Gastroesophageal sphincter (tissue), 3 donors: Measurements from ENCODE around the gene IPO4.

ENCODE experiments used
- EP300 ChIP-seq: sonication (generic); formaldehyde crosslinking; IDR thresholded peaks from one replicate; pipeline ENCODE4 v1.6.1; 2017; ENCODE audit warnings: antibody characterized with exemption, mild to moderate bottlenecking
- POLR2A ChIP-seq, 2 donors: fragments of 450-650 bp; IDR thresholded peaks; one replicate each; pipeline ENCODE4 v1.6.1; 2017; ENCODE audit warnings: antibody characterized with exemption in 2 of 2, mild to moderate bottlenecking in 2 of 2, moderate library complexity in 1 of 2
- TF ChIP-seq, protein P1 (sequence below), 4 experiments: fragments of 200-600 bp in 2 of 4; fragments of 450-650 bp in 2 of 4; sonication (generic) in 1 of 4; IDR thresholded peaks; one replicate each; pipeline ENCODE4 v1.5.1; 2017 to 2019; ENCODE audit warnings: antibody characterized with exemption in 4 of 4, mild to moderate bottlenecking in 2 of 4, moderate library complexity in 2 of 4

DNA sequence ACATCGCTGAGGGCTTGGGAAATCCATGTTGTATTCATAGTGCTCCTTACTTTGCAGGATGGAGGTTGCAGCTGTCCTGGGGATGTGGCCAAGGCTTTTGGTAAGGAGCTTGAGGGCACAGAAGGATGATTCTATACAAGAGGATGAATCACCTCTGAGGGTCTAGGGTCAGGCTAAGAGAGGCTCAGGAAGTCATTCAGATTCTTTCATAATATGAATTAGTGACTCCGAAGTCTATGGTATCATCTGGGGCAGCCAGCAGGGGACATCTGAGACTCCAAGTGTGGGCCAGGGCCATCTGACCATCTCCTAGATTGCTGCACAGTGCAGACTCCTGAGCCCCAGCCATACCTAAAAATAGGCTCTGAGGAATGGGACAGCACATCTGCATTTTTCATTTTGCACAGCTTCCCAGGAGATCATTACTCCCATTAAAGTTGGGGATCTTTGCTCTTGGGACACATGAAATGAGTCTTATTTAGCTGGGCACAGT lies 48.9 kb upstream of the IPO4 start:
- TF ChIP-seq, protein P1, sequence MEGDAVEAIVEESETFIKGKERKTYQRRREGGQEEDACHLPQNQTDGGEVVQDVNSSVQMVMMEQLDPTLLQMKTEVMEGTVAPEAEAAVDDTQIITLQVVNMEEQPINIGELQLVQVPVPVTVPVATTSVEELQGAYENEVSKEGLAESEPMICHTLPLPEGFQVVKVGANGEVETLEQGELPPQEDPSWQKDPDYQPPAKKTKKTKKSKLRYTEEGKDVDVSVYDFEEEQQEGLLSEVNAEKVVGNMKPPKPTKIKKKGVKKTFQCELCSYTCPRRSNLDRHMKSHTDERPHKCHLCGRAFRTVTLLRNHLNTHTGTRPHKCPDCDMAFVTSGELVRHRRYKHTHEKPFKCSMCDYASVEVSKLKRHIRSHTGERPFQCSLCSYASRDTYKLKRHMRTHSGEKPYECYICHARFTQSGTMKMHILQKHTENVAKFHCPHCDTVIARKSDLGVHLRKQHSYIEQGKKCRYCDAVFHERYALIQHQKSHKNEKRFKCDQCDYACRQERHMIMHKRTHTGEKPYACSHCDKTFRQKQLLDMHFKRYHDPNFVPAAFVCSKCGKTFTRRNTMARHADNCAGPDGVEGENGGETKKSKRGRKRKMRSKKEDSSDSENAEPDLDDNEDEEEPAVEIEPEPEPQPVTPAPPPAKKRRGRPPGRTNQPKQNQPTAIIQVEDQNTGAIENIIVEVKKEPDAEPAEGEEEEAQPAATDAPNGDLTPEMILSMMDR (IDR thresholded peaks at IDR 0.05) = no peak
- TF ChIP-seq POLR2A (IDR thresholded peaks at IDR 0.05) (no peak), EP300 (no peak)
